B cell (primary cell): ENCODE results near the gene MYG1. TPM values are rescaled to one million over a fixed set of nuclear protein-coding genes. Genes with fewer than 3 reads are reported as not detected.

Experiments
- ATAC-seq: fragments of 200-7000 bp; cut with Tn5 transposase; one replicate; pipeline ENCODE4 v1.10.0; 2021; ENCODE audit warnings: low read depth, mild to moderate bottlenecking, moderate number of reproducible peaks, moderate library complexity
- CTCF ChIA-PET: fragments of 350-600 bp; sonication (Branson Sonifier 250); formaldehyde crosslinking; loops from one replicate; lab custom pipeline; 2021; ENCODE audit warnings: antibody characterized with exemption, inconsistent platforms; lab: Charles Lee
- POLR2A ChIA-PET: fragments of 350-600 bp; sonication (Branson Sonifier 250); formaldehyde crosslinking; loops from one replicate; lab custom pipeline; 2021; ENCODE audit warnings: antibody characterized with exemption; lab: Charles Lee
- DNase-seq: peaks from one replicate; pipeline ENCODE4 v3.0.0; 2013
- H2AFZ ChIP-seq: 2 replicates; pipeline ENCODE4 v1.6.1; 2012; ENCODE audit warnings: mild to moderate bottlenecking, low read depth, low read length; ENCODE audit not compliant: insufficient read depth, poor library complexity, severe bottlenecking
- H3K27ac ChIP-seq, 2 donors: 1 replicate in 1 of 2; 2 replicates in 1 of 2; pipeline ENCODE4 v1.5.1; 2012 to 2013; ENCODE audit warnings: low read length in 2 of 2, mild to moderate bottlenecking in 2 of 2, moderate library complexity in 1 of 2
- H3K27me3 ChIP-seq, 4 experiments: fragments of 200-600 bp in 1 of 4; sonication (generic) in 1 of 4; replicated peaks in 1 of 4; 1 replicate in 2 of 4; 2 replicates in 2 of 4; pipeline versions ENCODE4 v1.6.1 to v1.7.0; 2013 to 2016; ENCODE audit warnings: low read length in 3 of 4, mild to moderate bottlenecking in 2 of 4, mixed read lengths in 1 of 4, moderate library complexity in 1 of 4; ENCODE audit not compliant: insufficient read depth in 4 of 4, control insufficient read depth in 3 of 4; ENCODE audit errors: control extremely low read depth in 1 of 4
- H3K36me3 ChIP-seq, 2 experiments: replicated peaks in 1 of 2; 1 replicate in 1 of 2; 2 replicates in 1 of 2; pipeline versions ENCODE4 v1.6.1 to v1.7.1; 2013; ENCODE audit warnings: low read length in 1 of 2; ENCODE audit not compliant: insufficient read depth in 2 of 2, control insufficient read depth in 1 of 2; ENCODE audit errors: control extremely low read depth in 1 of 2, extremely low read depth in 1 of 2
- H3K4me1 ChIP-seq, 2 donors: fragments of 200-600 bp in 1 of 2; sonication (generic) in 1 of 2; 1 replicate in 1 of 2; 2 replicates in 1 of 2; pipeline versions ENCODE4 v1.5.1 to v1.6.1; 2013 to 2017; ENCODE audit warnings: low read length in 2 of 2; ENCODE audit not compliant: control insufficient read depth in 2 of 2, insufficient read depth in 2 of 2
- H3K4me2 ChIP-seq: replicated peaks from 2 replicates; pipeline ENCODE3; 2012; ENCODE audit warnings: mild to moderate bottlenecking, low read depth, low read length; ENCODE audit not compliant: poor library complexity, severe bottlenecking
- H3K4me3 ChIP-seq, 5 experiments: fragments of 200-600 bp in 1 of 5; sonication (generic) in 1 of 5; 1 replicate in 3 of 5; 2 replicates in 2 of 5; pipeline versions ENCODE4 v1.5.1 to v1.7.0; 2011 to 2016; ENCODE audit warnings: low read length in 4 of 5, mild to moderate bottlenecking in 4 of 5, low read depth in 2 of 5, control low read depth in 1 of 5, moderate library complexity in 1 of 5; ENCODE audit not compliant: insufficient read depth in 1 of 5; ENCODE audit errors: control extremely low read depth in 1 of 5, extremely low read depth in 1 of 5
- H3K79me2 ChIP-seq: fragments of 200-600 bp; sonication (generic); one replicate; pipeline ENCODE4 v1.6.0; 2016; ENCODE audit warnings: low read length; ENCODE audit not compliant: control insufficient read depth, insufficient read depth
- H3K9ac ChIP-seq: fragments of 200-600 bp; sonication (generic); 2 replicates; pipeline ENCODE4 v1.6.1; 2017; ENCODE audit warnings: mild to moderate bottlenecking, low read length, moderate library complexity
- H3K9me3 ChIP-seq, 3 donors: one replicate each; pipeline versions ENCODE4 v1.6.1 to v1.7.1; 2013; ENCODE audit warnings: low read length in 2 of 3; ENCODE audit not compliant: control insufficient read depth in 2 of 3, insufficient read depth in 1 of 3; ENCODE audit errors: control extremely low read depth in 1 of 3
- H4K20me1 ChIP-seq: 2 replicates; pipeline ENCODE4 v1.6.0; 2012; ENCODE audit warnings: mild to moderate bottlenecking, low read length; ENCODE audit not compliant: insufficient read depth, control insufficient read depth, poor library complexity, severe bottlenecking
- H3K27ac Mint-ChIP-seq: one replicate; pipeline ENCODE4 v1.8.0; 2021; ENCODE audit warnings: mixed read lengths
- H3K27me3 Mint-ChIP-seq: one replicate; pipeline ENCODE4 v1.8.0; 2021; ENCODE audit warnings: mixed read lengths
- H3K4me1 Mint-ChIP-seq: one replicate; pipeline ENCODE4 v1.8.0; 2021; ENCODE audit warnings: mixed read lengths
- H3K4me3 Mint-ChIP-seq: one replicate; pipeline ENCODE4 v1.8.0; 2021; ENCODE audit warnings: mixed read lengths
- H3K9me3 Mint-ChIP-seq: one replicate; pipeline ENCODE4 v1.8.0; 2022; ENCODE audit warnings: mixed read lengths; ENCODE audit not compliant: insufficient read depth
- CTCF ChIP-seq: fragments of 200-600 bp; IDR thresholded peaks from one replicate; pipeline ENCODE4 v1.8.0; 2022; ENCODE audit warnings: antibody characterized with exemption, mild to moderate bottlenecking
- EZH2 ChIP-seq: IDR thresholded peaks from 2 replicates; pipeline ENCODE4 v1.6.1; 2012; ENCODE audit warnings: borderline replicate concordance, low read depth, mild to moderate bottlenecking, moderate library complexity, low read length; ENCODE audit not compliant: insufficient read depth, poor library complexity, severe bottlenecking
- WGBS: methylation state at CpG from one replicate; pipeline ENCODE4 v1.1.5; 2013; ENCODE audit warnings: missing lambda C conversion rate; ENCODE audit not compliant: insufficient coverage; 5-methylcytosine and 5-hydroxymethylcytosine counted together
- intact Hi-C: fragments of 100-400 bp; cut with micrococcal nuclease; formaldehyde crosslinking; loops from one replicate; pipeline ENCODE4 v1.10.0; 2022
- polyA plus RNA-seq: library from polyadenylated mRNA; depleted of rRNA; stranded (reverse); fragments of >200 nt; gene quantifications from 2 replicates; pipeline ENCODE4 v1.2.3, GENCODE V29; 2012
- total RNA-seq, 2 donors: library from RNA; stranded (reverse); fragments of 120-200 nt in 1 of 2; gene quantifications; 1 replicate in 1 of 2; 2 replicates in 1 of 2; pipeline versions ENCODE4 v1.2.3 to v1.2.4, GENCODE V29; 2013 to 2022

Gene MYG1
- total and polyA plus RNA-seq, 2 donors (not counting 1 experiment from before 2014, with no cell fraction given) = 46.4 to 48.4 TPM

DNA sequence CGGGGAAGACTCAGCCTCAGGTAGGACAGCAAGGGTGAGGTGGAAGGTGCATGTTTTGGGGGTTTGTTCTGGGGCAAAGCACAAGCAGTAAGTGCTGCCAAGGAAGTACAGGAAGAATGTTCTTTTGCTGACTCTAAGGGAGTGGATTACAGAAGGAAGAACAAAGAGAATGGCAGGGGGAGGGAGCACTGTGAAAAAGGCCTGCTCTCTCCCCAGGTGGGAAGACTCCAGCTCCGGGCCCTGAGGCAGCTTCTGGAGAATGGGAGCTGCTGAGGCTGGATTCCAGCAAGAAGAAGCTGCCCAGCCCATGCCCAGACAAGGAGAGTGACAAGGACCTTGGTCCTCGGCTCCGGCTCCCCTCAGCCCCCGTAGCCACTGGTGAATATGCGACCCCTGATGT lies 11.2 kb upstream of the MYG1 start:
- TF ChIP-seq CTCF (no peak), EZH2 (no peak)
- H3K27ac Mint-ChIP-seq = no peak overlapping the region
- no peaks in the 10 kb centered on the region for H3K27me3 Mint-ChIP-seq
- no peaks in the 10 kb centered on the region for H3K9me3 Mint-ChIP-seq
- Histone ChIP-seq H2AFZ (no peak overlapping the region), H3K27me3 (no peaks in the 10 kb centered on the region), H3K4me3 (no peak overlapping the region), H3K79me2 (no peaks in the 10 kb centered on the region), H3K4me1 (no peaks in the 10 kb centered on the region), H3K9me3 (no peaks in the 10 kb centered on the region), H3K9ac (no peak overlapping the region), H3K27ac (no peak overlapping the region), H4K20me1 (no peaks in the 10 kb centered on the region), H3K36me3 (no peaks in the 10 kb centered on the region), H3K4me2 (no peak overlapping the region)
- DNase-seq (no peak), ATAC-seq (no peak)
- over 99% methylated on average over 6 of the region's 6 CpGs for WGBS
- intact Hi-C loops = no loop called here
- ChIA-PET CTCF (interaction anchor here (0.7 to 24.0 kb wide), 22 partner anchors 8 to 222 kb away, joined by 3 to 721 read pairs (median 6); partner anchors contain the start of genes AAAS, ESPL1 and ITGB7), POLR2A (interaction anchor here (0.5 kb wide), 1 partner anchor 22 kb away, joined by 4 read pairs; no protein-coding TSS in a partner anchor)
- peaks cover 5% of the 10 kb centered on the region for H3K4me1 Mint-ChIP-seq
- no peak overlapping the region for H3K4me3 Mint-ChIP-seq

GRCh38 chr12:53289891-53290290 lies 9.6 kb upstream of the MYG1 start:
- Histone ChIP-seq H3K4me1 (peaks cover 3% of the 10 kb centered on the region in 2 donors), H3K9ac (no peak overlapping the region), H3K4me3 (no peak overlapping the region), H2AFZ (no peak overlapping the region), H3K79me2 (peaks cover 6% of the 10 kb centered on the region), H4K20me1 (no peaks in the 10 kb centered on the region), H3K9me3 (no peaks in the 10 kb centered on the region), H3K27me3 (no peaks in the 10 kb centered on the region), H3K27ac (no peak overlapping the region), H3K36me3 (no peaks in the 10 kb centered on the region), H3K4me2 (no peak overlapping the region)
- 100% methylated on average over 3 of the region's 4 CpGs for WGBS
- Mint-ChIP-seq H3K4me1 (peaks cover 10% of the 10 kb centered on the region), H3K4me3 (no peak overlapping the region), H3K27me3 (no peaks in the 10 kb centered on the region), H3K27ac (no peak overlapping the region), H3K9me3 (no peaks in the 10 kb centered on the region)
- POLR2A ChIA-PET = interaction anchor here (1.0 to 2.0 kb wide), 2 partner anchors 34 to 76 kb away, joined by 3 to 5 read pairs; no protein-coding TSS in a partner anchor
- TF ChIP-seq EZH2 (no peak), CTCF (no peak)
- CTCF ChIA-PET = interaction anchor here (0.5 to 24.0 kb wide), 11 partner anchors 10 to 224 kb away, joined by 3 to 721 read pairs (median 14); partner anchors contain the start of genes AAAS, ESPL1, ITGB7 and MYG1
- intact Hi-C loops = no loop called here
- ATAC-seq (no peak), DNase-seq (no peak)
